PC-3 (cell line): ENCODE results near the gene DCAF6.

ENCODE experiments used
- EZH2 ChIP-seq: fragments of 300-600 bp; sonication (generic); IDR thresholded peaks from one replicate; pipeline ENCODE4 v1.6.1; 2017; ENCODE audit warnings: antibody characterized with exemption, mild to moderate bottlenecking, low read length; ENCODE audit not compliant: unreplicated experiment
- EZH2phosphoT487 ChIP-seq: fragments of 300-600 bp; sonication (generic); IDR thresholded peaks from 2 replicates; pipeline ENCODE4 v1.6.1; 2018; ENCODE audit warnings: mild to moderate bottlenecking, antibody characterized with exemption, low read length, borderline replicate concordance
- TF ChIP-seq, protein P1 (sequence below): fragments of 300-600 bp; sonication (generic); conservative IDR thresholded peaks from 2 replicates; pipeline ENCODE4 v1.5.1; 2017; ENCODE audit warnings: antibody characterized with exemption, low read depth, mild to moderate bottlenecking, low read length

DNA sequence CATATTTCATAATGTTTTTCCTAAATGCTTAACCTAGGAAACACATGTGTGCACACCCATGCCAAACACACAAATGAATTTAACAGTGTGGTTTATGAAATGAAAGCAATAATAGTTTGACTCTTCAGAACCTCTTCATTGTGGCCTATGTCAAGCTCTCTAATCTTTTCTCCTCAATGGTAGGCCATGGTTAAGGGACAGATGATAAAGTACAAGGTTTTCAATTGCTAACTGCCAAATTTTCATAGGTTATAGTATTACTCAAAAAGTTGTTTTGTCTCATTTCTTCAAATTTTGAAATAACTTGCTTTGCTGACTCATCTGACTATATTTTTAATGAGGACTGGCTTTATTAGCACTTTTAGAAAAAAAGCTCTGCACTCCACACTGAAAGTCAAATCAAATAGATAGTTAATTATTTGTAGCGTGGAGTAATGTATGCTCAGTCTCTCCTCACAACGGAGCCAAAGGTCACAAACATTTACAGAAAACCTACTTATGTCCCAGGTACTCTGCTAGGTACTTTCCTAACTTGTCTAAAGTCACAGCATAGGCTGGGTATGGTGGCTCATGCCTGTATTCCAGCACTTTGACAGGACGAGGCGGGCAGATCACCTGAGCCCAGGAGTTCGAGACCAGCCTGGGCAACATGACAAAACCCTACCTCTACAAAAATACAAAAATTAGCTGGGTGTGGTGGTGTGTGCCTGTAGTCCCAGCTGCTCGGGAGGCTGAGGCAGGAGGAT is 19.5 kb upstream of the DCAF6 start:
- TF ChIP-seq, protein P1, sequence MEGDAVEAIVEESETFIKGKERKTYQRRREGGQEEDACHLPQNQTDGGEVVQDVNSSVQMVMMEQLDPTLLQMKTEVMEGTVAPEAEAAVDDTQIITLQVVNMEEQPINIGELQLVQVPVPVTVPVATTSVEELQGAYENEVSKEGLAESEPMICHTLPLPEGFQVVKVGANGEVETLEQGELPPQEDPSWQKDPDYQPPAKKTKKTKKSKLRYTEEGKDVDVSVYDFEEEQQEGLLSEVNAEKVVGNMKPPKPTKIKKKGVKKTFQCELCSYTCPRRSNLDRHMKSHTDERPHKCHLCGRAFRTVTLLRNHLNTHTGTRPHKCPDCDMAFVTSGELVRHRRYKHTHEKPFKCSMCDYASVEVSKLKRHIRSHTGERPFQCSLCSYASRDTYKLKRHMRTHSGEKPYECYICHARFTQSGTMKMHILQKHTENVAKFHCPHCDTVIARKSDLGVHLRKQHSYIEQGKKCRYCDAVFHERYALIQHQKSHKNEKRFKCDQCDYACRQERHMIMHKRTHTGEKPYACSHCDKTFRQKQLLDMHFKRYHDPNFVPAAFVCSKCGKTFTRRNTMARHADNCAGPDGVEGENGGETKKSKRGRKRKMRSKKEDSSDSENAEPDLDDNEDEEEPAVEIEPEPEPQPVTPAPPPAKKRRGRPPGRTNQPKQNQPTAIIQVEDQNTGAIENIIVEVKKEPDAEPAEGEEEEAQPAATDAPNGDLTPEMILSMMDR = no peak
- TF ChIP-seq EZH2phosphoT487 = no peak
- TF ChIP-seq EZH2 = no peak
